Psoas muscle (tissue), 8 donors: Measurements from ENCODE around the gene STOM. TPM values are rescaled to one million over a fixed set of nuclear protein-coding genes. Genes with fewer than 3 reads are reported as not detected.

Experiments used
- ATAC-seq, 4 donors: fragments of 200-7000 bp; cut with Tn5 transposase; one replicate each; pipeline ENCODE4 v1.9.1; 2020; ENCODE audit warnings: moderate library complexity in 3 of 4, mild to moderate bottlenecking in 2 of 4
- DNase-seq, 2 donors: peaks; one replicate each; pipeline ENCODE4 v3.0.0-alpha.2; 2020
- H3K27ac ChIP-seq: fragments of 200-600 bp; one replicate; pipeline ENCODE4 v1.8.0; 2022
- H3K27me3 ChIP-seq, 3 donors: fragments of 200-600 bp in 1 of 3; one replicate each; pipeline versions ENCODE4 v1.6.1 to v1.8.0; 2013 to 2022; ENCODE audit warnings: low read length in 2 of 3, mild to moderate bottlenecking in 2 of 3, moderate library complexity in 1 of 3; ENCODE audit not compliant: insufficient read depth in 3 of 3
- H3K36me3 ChIP-seq, 2 donors: fragments of 200-600 bp in 1 of 2; one replicate each; pipeline versions ENCODE4 v1.6.1 to v1.8.0; 2013 to 2022; ENCODE audit warnings: low read depth in 1 of 2, mild to moderate bottlenecking in 1 of 2, moderate library complexity in 1 of 2; ENCODE audit not compliant: insufficient read depth in 1 of 2
- H3K4me1 ChIP-seq: fragments of 200-600 bp; one replicate; pipeline ENCODE4 v1.8.0; 2022
- H3K4me3 ChIP-seq: fragments of 200-600 bp; one replicate; pipeline ENCODE4 v1.8.0; 2022; ENCODE audit warnings: mild to moderate bottlenecking
- H3K9me3 ChIP-seq: fragments of 200-600 bp; one replicate; pipeline ENCODE4 v1.8.0; 2022
- WGBS, 3 donors: extraction: QIAGEN DNeasy Blood & Tissue Kit; methylation state at CpG; one replicate each; pipeline versions ENCODE4 v1.1.6 to v1.1.7; 2013; 5-methylcytosine and 5-hydroxymethylcytosine counted together
- intact Hi-C, 2 donors: fragments of 100-400 bp; cut with DNase I; formaldehyde crosslinking; loops; one replicate each; pipeline versions ENCODE4 v1.11.0 to v1.14.2; 2022
- polyA plus RNA-seq, 3 donors: library from polyadenylated mRNA; stranded (reverse); fragments of 200-250 nt; gene quantifications; one replicate each; pipeline ENCODE4 v1.2.3, GENCODE V29; 2013
- total RNA-seq, 4 donors: library from RNA; stranded (reverse); fragmentation: NEBNext Ultra II Directional in 2 of 4; extraction: Animal tissue kit (Norgen Biotek cat#: 25700) in 2 of 4; gene quantifications; one replicate each; pipeline versions ENCODE4 v1.2.1 to v1.2.4, GENCODE V29; 2021 to 2023
- TF ChIP-seq, protein P1 (sequence below): fragments of 200-600 bp; IDR thresholded peaks from one replicate; pipeline ENCODE4 v1.8.0; 2022; ENCODE audit warnings: antibody characterized with exemption
- donor health status: healthy with polysubstance abuse.
- donor health status: DM: no; HTN: no; CAD: no; lungs with moderate emphysema.
- donor health status: Bipolar disorder and iron deficiency.
- donor health status: healthy.
- donor health status: DM: yes; HTN: yes; CAD: no.
- donor health status: DM: no; HTN: no; CAD: no.
- donor health status: DM: no; HTN: no; CAD: no.
- donor health status: DM: yes; HTN: yes; CAD: no.

STOM gene
- total and polyA plus RNA-seq, 7 donors: 53.2 to 237 (median 89.6) TPM

DNA sequence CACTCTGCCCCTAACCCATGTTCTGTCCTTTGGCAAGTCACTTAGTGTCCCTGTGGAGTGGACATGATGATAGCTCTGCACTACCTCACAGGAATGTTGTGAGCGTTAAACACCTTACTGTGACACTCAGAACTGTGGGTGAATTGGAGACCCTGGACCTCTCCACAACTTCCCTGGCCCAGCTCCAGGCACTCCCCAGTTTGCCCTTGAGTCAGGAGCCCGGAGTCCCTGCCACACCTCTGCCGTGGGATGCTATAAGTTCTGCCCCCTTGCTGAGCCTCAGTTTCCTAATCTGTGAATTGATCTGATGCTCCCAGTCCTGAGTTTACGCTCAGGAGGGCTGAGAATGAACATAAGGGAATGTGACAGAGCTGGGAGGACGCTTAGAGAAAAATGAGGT, 67.7 kb downstream of the STOM start:
- Histone ChIP-seq H3K27ac (peak overlapping the region; percentile 9), H3K9me3 (no peaks in the 10 kb centered on the region), H3K4me1 (peaks cover 40% of the 10 kb centered on the region), H3K27me3 (no peaks in the 10 kb centered on the region), H3K36me3 (peaks cover 0 to 54% of the 10 kb centered on the region in 2 donors), H3K4me3 (peak overlapping the region; percentile 75)
- TF ChIP-seq, protein P1, sequence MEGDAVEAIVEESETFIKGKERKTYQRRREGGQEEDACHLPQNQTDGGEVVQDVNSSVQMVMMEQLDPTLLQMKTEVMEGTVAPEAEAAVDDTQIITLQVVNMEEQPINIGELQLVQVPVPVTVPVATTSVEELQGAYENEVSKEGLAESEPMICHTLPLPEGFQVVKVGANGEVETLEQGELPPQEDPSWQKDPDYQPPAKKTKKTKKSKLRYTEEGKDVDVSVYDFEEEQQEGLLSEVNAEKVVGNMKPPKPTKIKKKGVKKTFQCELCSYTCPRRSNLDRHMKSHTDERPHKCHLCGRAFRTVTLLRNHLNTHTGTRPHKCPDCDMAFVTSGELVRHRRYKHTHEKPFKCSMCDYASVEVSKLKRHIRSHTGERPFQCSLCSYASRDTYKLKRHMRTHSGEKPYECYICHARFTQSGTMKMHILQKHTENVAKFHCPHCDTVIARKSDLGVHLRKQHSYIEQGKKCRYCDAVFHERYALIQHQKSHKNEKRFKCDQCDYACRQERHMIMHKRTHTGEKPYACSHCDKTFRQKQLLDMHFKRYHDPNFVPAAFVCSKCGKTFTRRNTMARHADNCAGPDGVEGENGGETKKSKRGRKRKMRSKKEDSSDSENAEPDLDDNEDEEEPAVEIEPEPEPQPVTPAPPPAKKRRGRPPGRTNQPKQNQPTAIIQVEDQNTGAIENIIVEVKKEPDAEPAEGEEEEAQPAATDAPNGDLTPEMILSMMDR: no peak
- ATAC-seq (no peak), DNase-seq (peak in 1 of 2 donors; percentile 42)
- 90 to 94% (median 94%) methylated on average over 5 of the region's 5 CpGs for WGBS, 3 donors
- intact Hi-C loops: no loop called here

- H3K4me3 ChIP-seq: peak overlapping the region; percentile 75
- peaks cover 44% of the 10 kb centered on the region for H3K4me1 ChIP-seq
- ATAC-seq: no peak
- 74 to 87% (median 86%) methylated on average over 11 of the region's 11 CpGs for WGBS, 3 donors
- intact Hi-C loops: no loop called here
- TF ChIP-seq, protein P1: no peak
- H3K27me3 ChIP-seq: no peaks in the 10 kb centered on the region
- H3K27ac ChIP-seq: no peak overlapping the region
- H3K36me3 ChIP-seq: peaks cover 0 to 50% of the 10 kb centered on the region in 2 donors
- H3K9me3 ChIP-seq: no peaks in the 10 kb centered on the region
- peak in 1 of 2 donors; percentile 42 for DNase-seq
Observed at GRCh38 chr9:121301881-121302286, 68.2 kb downstream of the STOM start.

GRCh38 chr9:121300283-121301119, 69.5 kb downstream of the STOM start:
- Histone ChIP-seq H3K27ac (peak overlapping the region; percentile 78), H3K4me1 (peaks cover 52% of the 10 kb centered on the region), H3K9me3 (no peaks in the 10 kb centered on the region), H3K27me3 (no peaks in the 10 kb centered on the region), H3K4me3 (peak overlapping the region; percentile 75), H3K36me3 (peaks cover 0 to 36% of the 10 kb centered on the region in 2 donors)
- 49 to 63% (median 54%) methylated on average over 13 of the region's 13 CpGs for WGBS, 3 donors
- TF ChIP-seq, protein P1: no peak
- no peak for ATAC-seq
- intact Hi-C loops: no loop called here
- DNase-seq: peak in 1 of 2 donors; percentile 38

- TF ChIP-seq, protein P1: no peak
- whole genome bisulfite sequencing, 3 donors: 3 to 6% (median 3%) methylated on average over 63 to 74 of the region's 74 CpGs
- intact Hi-C loops: no loop called here
- Histone ChIP-seq H3K27ac (peak overlapping the region; percentile 78), H3K4me3 (peak overlapping the region; percentile 75), H3K27me3 (no peaks in the 10 kb centered on the region), H3K4me1 (peaks cover 61% of the 10 kb centered on the region), H3K36me3 (peaks cover 0 to 27% of the 10 kb centered on the region in 2 donors), H3K9me3 (no peaks in the 10 kb centered on the region)
- DNase-seq (peak; percentile 79 to 92), ATAC-seq (peak; percentile 40 to 64 (median 56))
Observed at GRCh38 chr9:121299467-121300282, 70.4 kb downstream of the STOM start.
